Measurements from ENCODE around the gene SHMT1.
"Not testable (repeated sequence)": the region's sequence is repeated elsewhere in the genome, so short reads cannot be mapped to it uniquely, and the experiment has no call there.

SHMT1 gene

GRCh38 chr17:18324140-18325050, 39.0 kb downstream of the SHMT1 start:
- no peak for DNase-seq (ENCODE audit: low read depth)

- no peak for DNase-seq (ENCODE audit: low read depth)
These were observed 39.7 kb downstream of the SHMT1 start for GRCh38 chr17:18323507-18324139.

GRCh38 chr17:18323007-18323406, 40.3 kb downstream of the SHMT1 start:
- DNase-seq (ENCODE audit: low read depth) = no peak

- DNase-seq (ENCODE audit: low read depth) = no peak
These were observed 40.8 kb downstream of the SHMT1 start for GRCh38 chr17:18322522-18322921.

GRCh38 chr17:18321309-18321708, 42.0 kb downstream of the SHMT1 start:
- no peak for DNase-seq (ENCODE audit: low read depth)

GRCh38 chr17:18320301-18320700, 43.0 kb downstream of the SHMT1 start:
- DNase-seq (ENCODE audit: low read depth) = no peak

- no peak for DNase-seq (ENCODE audit: low read depth)
These were observed 43.6 kb downstream of the SHMT1 start for GRCh38 chr17:18319604-18320256.

- DNase-seq (ENCODE audit: low read depth) = no peak
These were observed 44.4 kb downstream of the SHMT1 start for GRCh38 chr17:18318771-18319450.

- DNase-seq (ENCODE audit: low read depth) = no peak
These were observed 45.2 kb downstream of the SHMT1 start for GRCh38 chr17:18318117-18318516.

GRCh38 chr17:18315961-18316360, 47.4 kb downstream of the SHMT1 start:
- no peak for DNase-seq (ENCODE audit: low read depth)

GRCh38 chr17:18315562-18315922, 47.8 kb downstream of the SHMT1 start:
- DNase-seq (ENCODE audit: low read depth) = no peak

- DNase-seq (ENCODE audit: low read depth) = peak; percentile 99
These were observed 48.4 kb downstream of the SHMT1 start, which contains the start of the genes SMCR8 and TOP3A for GRCh38 chr17:18314731-18315561. TSS of gene SMCR8 (plus strand) at chr17:18315293. CDS start at chr17:18315790, 497 bp downstream. TSS of gene TOP3A (minus strand) at chr17:18314994. CDS start at chr17:18314778, 216 bp downstream.

GRCh38 chr17:18314059-18314730, 49.2 kb downstream of the SHMT1 start:
- no peak for DNase-seq (ENCODE audit: low read depth)

GRCh38 chr17:18309202-18309601, 54.1 kb downstream of the SHMT1 start:
- no peak for DNase-seq (ENCODE audit: low read depth)

- not testable (repeated sequence) for DNase-seq (ENCODE audit: low read depth)
These were observed 60.1 kb downstream of the SHMT1 start for GRCh38 chr17:18303206-18303605.

- DNase-seq (ENCODE audit: low read depth) = no peak
These were observed 62.4 kb downstream of the SHMT1 start for GRCh38 chr17:18300725-18301480.

- DNase-seq (ENCODE audit: low read depth) = not testable (repeated sequence)
These were observed 65.3 kb downstream of the SHMT1 start for GRCh38 chr17:18298061-18298460.

GRCh38 chr17:18291718-18292540, 71.4 kb downstream of the SHMT1 start:
- no peak for DNase-seq (ENCODE audit: low read depth)

- DNase-seq (ENCODE audit: low read depth) = no peak
These were observed 78.1 kb downstream of the SHMT1 start for GRCh38 chr17:18285296-18285695.

All from activated T-cell treated with anti-CD3 and anti-CD28 coated beads for 24 hours (primary cell).